Lower lobe of right lung (tissue), 2 donors: ENCODE measurements around the gene MSH5. TPM values are rescaled to one million over a fixed set of nuclear protein-coding genes. Genes with fewer than 3 reads are reported as not detected.
A peak's percentile ranks its signal among the peaks of the same experiment; 100 is the strongest.

Experiments used
- ATAC-seq, 2 donors: fragments of 200-7000 bp; cut with Tn5 transposase; one replicate each; pipeline ENCODE4 v1.9.1; 2020 to 2022; ENCODE audit warnings: mild to moderate bottlenecking in 2 of 2, moderate library complexity in 2 of 2
- DNase-seq: peaks from one replicate; pipeline ENCODE4 v3.0.0-alpha.2; 2020
- H3K27ac ChIP-seq: fragments of 200-600 bp; one replicate; pipeline ENCODE4 v1.8.0; 2022
- H3K27me3 ChIP-seq: fragments of 200-600 bp; one replicate; pipeline ENCODE4 v1.8.0; 2022; ENCODE audit warnings: low read depth
- H3K36me3 ChIP-seq: fragments of 200-600 bp; one replicate; pipeline ENCODE4 v1.8.0; 2022; ENCODE audit warnings: mild to moderate bottlenecking
- H3K4me1 ChIP-seq: fragments of 200-600 bp; one replicate; pipeline ENCODE4 v1.8.0; 2022
- H3K4me3 ChIP-seq: fragments of 200-600 bp; one replicate; pipeline ENCODE4 v1.8.0; 2022; ENCODE audit warnings: mild to moderate bottlenecking
- H3K9me3 ChIP-seq: fragments of 200-600 bp; one replicate; pipeline ENCODE4 v1.8.0; 2022
- intact Hi-C: fragments of 100-400 bp; cut with DNase I; formaldehyde crosslinking; loops from one replicate; pipeline ENCODE4 v1.11.0; 2022
- total RNA-seq: library from RNA; stranded (reverse); fragmentation: NEBNext Ultra II Directional; extraction: Animal tissue kit (Norgen Biotek cat#: 25700); gene quantifications from one replicate; pipeline ENCODE4 v1.2.1, GENCODE V29; 2021
- TF ChIP-seq, protein P1 (sequence below): fragments of 200-600 bp; IDR thresholded peaks from one replicate; pipeline ENCODE4 v1.8.0; 2022; ENCODE audit warnings: antibody characterized with exemption, mild to moderate bottlenecking
- donor health status: DM: no; HTN: yes; CAD: no; lungs with severe emphysema.

The MSH5 gene
- total RNA-seq, 1 donor from 2014 or later: 14.9 TPM

- intact Hi-C loops: no loop called here
- peaks cover 78% of the 10 kb centered on the region for H3K4me1 ChIP-seq
Observed at GRCh38 chr6:31729515-31729978, 10.3 kb upstream of the MSH5 start.

DNA sequence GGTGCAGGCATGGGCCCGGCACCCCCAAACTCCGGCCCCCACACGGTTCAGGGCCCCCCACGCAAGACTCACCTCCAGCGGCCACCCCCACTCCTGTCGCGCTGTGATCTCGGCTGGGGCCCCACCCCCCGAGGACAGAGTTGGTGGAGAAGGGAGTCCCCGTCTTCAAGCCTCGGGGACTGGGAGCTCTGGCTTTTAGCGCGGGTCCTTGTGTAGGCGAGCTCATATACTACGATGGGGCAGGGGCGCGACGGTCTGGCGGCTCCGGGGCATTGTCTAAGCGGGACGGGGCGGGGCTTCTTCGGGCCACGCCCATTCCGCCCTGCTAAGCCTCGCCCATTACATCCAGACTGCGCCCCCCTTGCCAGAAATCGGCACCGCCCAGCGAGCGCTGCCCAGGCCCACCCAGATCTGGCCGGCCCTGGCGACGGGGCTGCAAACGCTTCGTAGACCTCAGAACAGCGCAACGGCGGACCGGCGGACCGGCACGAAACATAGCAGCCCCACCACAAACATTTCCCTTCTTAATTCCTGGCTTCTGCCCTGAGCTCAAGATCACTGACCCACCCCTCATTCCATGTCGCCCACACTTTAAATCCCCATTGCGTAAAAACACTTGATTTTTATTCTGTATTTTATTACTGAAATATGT, 9.7 kb upstream of the MSH5 start:
- Histone ChIP-seq H3K9me3 (no peaks in the 10 kb centered on the region), H3K4me3 (peak overlapping the region; percentile 91), H3K27me3 (no peaks in the 10 kb centered on the region), H3K36me3 (peaks cover 64% of the 10 kb centered on the region), H3K4me1 (peaks cover 81% of the 10 kb centered on the region), H3K27ac (peak overlapping the region; percentile 93)
- intact Hi-C loops: loop anchor here (10.0 kb wide), 1 partner anchor 105 kb away; no protein-coding TSS in a partner anchor
- DNase-seq (peak; percentile 88), ATAC-seq (peak; percentile 82 to 83)
- TF ChIP-seq, protein P1, sequence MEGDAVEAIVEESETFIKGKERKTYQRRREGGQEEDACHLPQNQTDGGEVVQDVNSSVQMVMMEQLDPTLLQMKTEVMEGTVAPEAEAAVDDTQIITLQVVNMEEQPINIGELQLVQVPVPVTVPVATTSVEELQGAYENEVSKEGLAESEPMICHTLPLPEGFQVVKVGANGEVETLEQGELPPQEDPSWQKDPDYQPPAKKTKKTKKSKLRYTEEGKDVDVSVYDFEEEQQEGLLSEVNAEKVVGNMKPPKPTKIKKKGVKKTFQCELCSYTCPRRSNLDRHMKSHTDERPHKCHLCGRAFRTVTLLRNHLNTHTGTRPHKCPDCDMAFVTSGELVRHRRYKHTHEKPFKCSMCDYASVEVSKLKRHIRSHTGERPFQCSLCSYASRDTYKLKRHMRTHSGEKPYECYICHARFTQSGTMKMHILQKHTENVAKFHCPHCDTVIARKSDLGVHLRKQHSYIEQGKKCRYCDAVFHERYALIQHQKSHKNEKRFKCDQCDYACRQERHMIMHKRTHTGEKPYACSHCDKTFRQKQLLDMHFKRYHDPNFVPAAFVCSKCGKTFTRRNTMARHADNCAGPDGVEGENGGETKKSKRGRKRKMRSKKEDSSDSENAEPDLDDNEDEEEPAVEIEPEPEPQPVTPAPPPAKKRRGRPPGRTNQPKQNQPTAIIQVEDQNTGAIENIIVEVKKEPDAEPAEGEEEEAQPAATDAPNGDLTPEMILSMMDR: no peak

More at GRCh38 chr6:31729515-31729978, 10.3 kb upstream of the MSH5 start:
- peak; percentile 94 for DNase-seq
- no peaks in the 10 kb centered on the region for H3K27me3 ChIP-seq
- H3K9me3 ChIP-seq: no peaks in the 10 kb centered on the region
- H3K4me3 ChIP-seq: peak overlapping the region; percentile 91
- H3K27ac ChIP-seq: peak overlapping the region; percentile 93
- peaks cover 64% of the 10 kb centered on the region for H3K36me3 ChIP-seq
- ATAC-seq: peak; percentile 90 to 91
- TF ChIP-seq, protein P1: no peak

GRCh38 chr6:31730631-31731086, 9.1 kb upstream of the MSH5 start:
- no peaks in the 10 kb centered on the region for H3K27me3 ChIP-seq
- no peak for DNase-seq
- intact Hi-C loops: loop anchor here (10.0 kb wide), 1 partner anchor 104 kb away; no protein-coding TSS in a partner anchor
- peak overlapping the region; percentile 93 for H3K27ac ChIP-seq
- peaks cover 64% of the 10 kb centered on the region for H3K36me3 ChIP-seq
- no peak for ATAC-seq
- TF ChIP-seq, protein P1: no peak
- H3K4me3 ChIP-seq: peak overlapping the region; percentile 91
- H3K9me3 ChIP-seq: no peaks in the 10 kb centered on the region
- H3K4me1 ChIP-seq: peaks cover 79% of the 10 kb centered on the region

GRCh38 chr6:31732029-31732428, 7.8 kb upstream of the MSH5 start:
- ATAC-seq: no peak
- Histone ChIP-seq H3K4me3 (no peak overlapping the region), H3K4me1 (peaks cover 71% of the 10 kb centered on the region), H3K27ac (no peak overlapping the region), H3K36me3 (peaks cover 53% of the 10 kb centered on the region), H3K27me3 (no peaks in the 10 kb centered on the region), H3K9me3 (no peaks in the 10 kb centered on the region)
- intact Hi-C loops: loop anchor here (10.0 kb wide), 1 partner anchor 103 kb away; no protein-coding TSS in a partner anchor
- TF ChIP-seq, protein P1: no peak
- no peak for DNase-seq

GRCh38 chr6:31733734-31734133, 6.1 kb upstream of the MSH5 start:
- intact Hi-C loops: loop anchor here (10.0 kb wide), 1 partner anchor 101 kb away; no protein-coding TSS in a partner anchor
- peaks cover 71% of the 10 kb centered on the region for H3K4me1 ChIP-seq

More at GRCh38 chr6:31733734-31734133, 6.1 kb upstream of the MSH5 start:
- Histone ChIP-seq H3K4me3 (peak overlapping the region; percentile 86), H3K27me3 (no peaks in the 10 kb centered on the region), H3K27ac (peak overlapping the region; percentile 93), H3K36me3 (peaks cover 42% of the 10 kb centered on the region), H3K9me3 (no peaks in the 10 kb centered on the region)
- ATAC-seq (no peak), DNase-seq (no peak)
- TF ChIP-seq, protein P1: no peak
